GM18951 (cell line): ENCODE data around the gene MYRIP.

Experiments
- POLR2A ChIP-seq: IDR thresholded peaks from 4 replicates; pipeline ENCODE4 v1.6.1; 2011; ENCODE audit warnings: mild to moderate bottlenecking; ENCODE audit not compliant: insufficient read length, insufficient read depth; ENCODE audit errors: extremely low read depth
- in situ Hi-C: fragments of 300-500 bp; cut with MboI; formaldehyde crosslinking; loops from one replicate; pipeline ENCODE4 v1.12.0; 2022; ENCODE audit warnings: low sequenced_read_pairs, mixed read lengths, inconsistent platforms; ENCODE audit not compliant: unreplicated experiment

Gene MYRIP

DNA sequence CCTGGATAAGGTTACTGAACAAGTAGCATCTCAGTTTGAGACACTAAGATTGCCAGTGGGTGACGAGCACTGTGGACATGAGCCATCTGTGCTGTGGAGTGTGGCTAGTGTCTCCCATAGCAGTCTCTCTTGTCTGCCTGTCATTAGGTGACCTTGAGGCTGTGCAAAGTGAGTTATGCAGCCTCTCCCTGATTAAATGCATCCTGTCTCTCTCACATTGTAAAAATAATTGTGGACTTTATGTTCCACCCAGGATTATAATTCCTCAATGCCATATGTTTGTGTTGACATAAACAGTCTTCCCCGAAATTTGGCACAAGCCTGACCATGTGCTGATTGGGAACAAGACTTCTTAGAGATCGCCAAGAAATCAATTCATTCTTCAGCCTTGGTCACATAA is 168.9 kb downstream of the MYRIP start:
- no peak for TF ChIP-seq POLR2A
- in situ Hi-C loops = no loop called here

GRCh38 chr3:39980058-39980457 is 170.6 kb downstream of the MYRIP start:
- no peak for TF ChIP-seq POLR2A
- in situ Hi-C loops = no loop called here

DNA sequence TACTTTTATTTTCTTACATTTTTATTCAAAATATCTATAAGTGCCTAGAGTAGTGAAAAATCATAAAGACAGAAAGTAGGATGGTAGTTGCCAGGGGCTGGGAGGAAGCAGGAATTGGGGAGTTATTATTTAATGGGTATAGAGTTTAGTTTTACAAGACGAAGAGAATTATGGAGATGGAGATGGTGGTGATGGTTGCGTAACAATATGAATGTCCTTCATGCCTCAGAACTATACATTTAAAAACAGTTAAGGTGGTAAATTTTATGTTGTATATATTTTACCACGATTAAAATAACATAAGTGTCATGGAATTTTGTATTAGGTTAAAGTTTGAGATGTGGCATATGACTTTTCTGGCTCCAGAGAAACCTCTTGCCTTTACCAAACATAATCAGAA is 171.4 kb downstream of the MYRIP start:
- TF ChIP-seq POLR2A = no peak
- in situ Hi-C loops = no loop called here

- in situ Hi-C loops = no loop called here
- TF ChIP-seq POLR2A = no peak
Measured at GRCh38 chr3:39981547-39982184, 172.3 kb downstream of the MYRIP start.

DNA sequence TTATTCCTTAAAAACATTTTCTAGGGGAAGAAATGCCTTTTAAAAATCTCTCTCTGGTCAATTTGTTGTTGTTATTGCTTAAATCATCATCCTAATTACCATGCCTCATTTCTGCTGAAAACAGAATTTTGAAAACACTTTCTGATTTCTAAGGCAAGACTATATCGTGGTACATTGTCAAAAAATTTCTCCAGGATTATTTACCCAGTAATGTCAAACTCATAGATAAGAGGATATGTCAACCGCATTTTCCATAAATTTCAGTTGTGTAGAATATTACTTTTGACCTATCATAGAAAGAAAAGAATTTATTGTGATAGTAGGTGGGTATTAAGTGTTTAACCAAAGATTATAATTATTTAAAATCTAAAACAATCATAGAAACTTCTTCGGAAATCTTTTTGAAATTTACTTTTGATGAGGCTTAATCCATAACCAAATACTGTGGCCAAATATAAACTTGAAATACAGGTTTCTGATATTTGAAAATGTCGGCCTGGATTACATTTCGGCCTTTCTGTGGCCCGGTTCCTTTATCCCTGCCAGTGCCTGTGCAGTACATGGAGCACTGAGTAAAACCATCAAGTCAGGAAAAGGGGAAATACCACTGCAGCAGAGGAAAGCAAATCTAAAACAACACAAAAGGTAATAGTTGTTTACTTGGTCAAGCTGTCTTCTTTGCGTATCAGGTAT is 173.4 kb downstream of the MYRIP start:
- no peak for TF ChIP-seq POLR2A
- in situ Hi-C loops = no loop called here

- TF ChIP-seq POLR2A = no peak
- in situ Hi-C loops = loop anchor here (10.0 kb wide), 1 partner anchor 275 kb away; no protein-coding TSS in a partner anchor
Measured at GRCh38 chr3:39989746-39990145, 180.3 kb downstream of the MYRIP start.

DNA sequence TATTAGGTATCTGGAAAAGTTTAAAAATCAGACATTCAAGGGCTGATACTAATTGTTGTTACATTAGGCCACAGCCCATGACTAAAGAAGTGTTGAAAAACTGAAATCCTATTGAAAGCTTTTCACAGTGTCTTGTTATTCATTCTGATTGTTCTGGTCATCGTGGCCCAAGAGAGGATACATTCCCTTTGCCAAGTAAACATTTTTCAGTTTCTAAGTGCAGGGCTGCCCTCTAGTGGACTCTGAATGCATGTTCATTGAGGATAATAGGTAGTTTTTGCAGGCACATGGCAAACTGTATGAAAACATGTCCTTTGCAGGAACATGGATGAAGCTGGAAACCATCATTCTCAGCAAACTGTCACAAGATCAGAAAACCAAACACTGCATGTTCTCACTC is 181.1 kb downstream of the MYRIP start:
- in situ Hi-C loops = loop anchor here (10.0 kb wide), 1 partner anchor 276 kb away; no protein-coding TSS in a partner anchor

DNA sequence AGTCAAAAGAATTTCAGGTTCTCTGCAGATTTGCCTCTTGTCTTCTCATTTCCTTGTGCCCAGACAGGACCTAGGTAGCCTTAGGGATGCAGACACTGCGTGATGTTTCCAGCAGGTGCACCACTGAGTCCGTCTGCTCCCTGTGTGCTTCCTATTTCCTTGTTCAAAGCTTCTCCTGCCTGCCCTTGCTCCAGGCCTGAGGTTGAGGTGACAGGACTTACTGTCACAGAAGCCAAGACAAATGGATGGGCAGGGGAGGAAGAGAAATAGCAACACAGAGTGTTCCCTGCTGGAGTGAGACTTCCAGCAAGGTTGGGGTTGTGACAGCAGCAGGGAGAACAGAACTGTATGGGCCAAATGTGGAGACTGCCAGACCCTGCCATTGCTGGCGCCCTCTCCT is 199.4 kb downstream of the MYRIP start:
- TF ChIP-seq POLR2A = no peak
- in situ Hi-C loops = no loop called here

More for the DNA sequence above, 181.1 kb downstream of the MYRIP start:
- no peak for TF ChIP-seq POLR2A

GRCh38 chr3:40009991-40010390 is 200.6 kb downstream of the MYRIP start:
- in situ Hi-C loops = no loop called here
- no peak for TF ChIP-seq POLR2A

DNA sequence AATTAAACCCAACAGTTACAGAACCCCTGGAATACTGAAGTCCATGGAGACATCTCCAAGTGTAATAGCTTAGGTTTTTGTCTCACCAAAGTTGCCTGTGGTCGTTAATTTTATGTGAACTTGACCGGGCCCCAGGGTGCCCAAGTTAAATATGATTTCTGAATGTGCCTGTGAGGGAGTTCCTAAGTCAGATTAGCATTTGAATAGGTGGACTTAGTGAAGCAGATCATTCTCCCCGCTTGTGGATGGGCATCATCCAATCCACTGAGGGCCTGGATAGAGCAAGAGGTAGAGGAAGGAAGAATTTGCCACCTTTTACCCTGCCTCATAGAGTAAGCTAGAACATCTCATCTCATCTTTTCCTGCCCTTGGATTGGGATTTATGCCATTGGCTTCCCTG is 203.0 kb downstream of the MYRIP start:
- no peak for TF ChIP-seq POLR2A
- in situ Hi-C loops = no loop called here

GRCh38 chr3:40016391-40016790 is 207.0 kb downstream of the MYRIP start:
- TF ChIP-seq POLR2A = no peak
- in situ Hi-C loops = no loop called here

- no peak for TF ChIP-seq POLR2A
- in situ Hi-C loops = no loop called here
Measured at GRCh38 chr3:40018369-40018768, 209.0 kb downstream of the MYRIP start.

- no peak for TF ChIP-seq POLR2A
- in situ Hi-C loops = no loop called here
Measured at GRCh38 chr3:40019376-40019775, 210.0 kb downstream of the MYRIP start.

GRCh38 chr3:40020689-40021088 is 211.3 kb downstream of the MYRIP start:
- in situ Hi-C loops = no loop called here
- no peak for TF ChIP-seq POLR2A

DNA sequence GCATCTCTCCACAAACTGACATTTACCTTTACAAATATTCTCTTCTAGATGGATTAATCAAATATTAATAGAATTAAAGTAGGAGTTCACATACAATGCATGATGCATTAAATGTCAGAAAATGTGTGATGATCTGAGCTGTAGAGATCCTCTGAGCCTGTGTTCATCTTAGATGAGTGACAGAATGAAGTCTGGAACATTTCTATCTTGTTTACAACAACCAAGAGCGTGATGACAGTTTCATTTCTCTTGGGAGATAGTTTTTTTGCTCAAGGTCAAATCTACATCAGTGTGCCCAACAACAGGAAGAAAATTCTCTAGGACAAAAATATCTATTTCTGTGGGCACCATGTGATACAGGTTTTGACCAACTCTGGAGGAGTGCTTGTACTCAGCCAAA is 211.9 kb downstream of the MYRIP start:
- TF ChIP-seq POLR2A = no peak
- in situ Hi-C loops = no loop called here

- no peak for TF ChIP-seq POLR2A
- in situ Hi-C loops = no loop called here
Measured at GRCh38 chr3:40022297-40022827, 213.0 kb downstream of the MYRIP start.
